Gastrocnemius medialis (tissue), 4 donors: ENCODE results near the gene PPP3CA. TPM values are rescaled to one million over a fixed set of nuclear protein-coding genes. Genes with fewer than 3 reads are reported as not detected.
"Not testable (repeated sequence)": the region's sequence is repeated elsewhere in the genome, so short reads cannot be mapped to it uniquely, and the experiment has no call there.

Experiments
- ATAC-seq, 2 donors: fragments of 150-250 bp; one replicate each; pipeline ENCODE4 v1.9.1; 2016
- DNase-seq, 2 donors: peaks; one replicate each; pipeline ENCODE4 v3.0.0-alpha.2; 2019
- H3K27ac ChIP-seq, 4 donors: fragments of 200-600 bp; sonication (generic); 1 replicate in 1 of 4; 2 replicates in 3 of 4; pipeline ENCODE4 v1.5.1; 2016 to 2018; ENCODE audit warnings: mild to moderate bottlenecking in 2 of 4, moderate library complexity in 1 of 4
- H3K27me3 ChIP-seq, 3 donors: fragments of 200-600 bp; sonication (generic) in 2 of 3; 1 replicate in 1 of 3; 2 replicates in 2 of 3; pipeline versions ENCODE4 v1.5.1 to v1.6.0; 2016 to 2019; ENCODE audit warnings: mild to moderate bottlenecking in 1 of 3, moderate library complexity in 1 of 3
- H3K36me3 ChIP-seq, 2 donors: fragments of 200-600 bp; sonication (generic) in 1 of 2; one replicate each; pipeline ENCODE4 v1.5.1; 2017 to 2018
- H3K4me1 ChIP-seq, 2 donors: fragments of 200-600 bp; sonication (generic) in 1 of 2; one replicate each; pipeline ENCODE4 v1.5.1; 2016 to 2017; ENCODE audit warnings: mild to moderate bottlenecking in 2 of 2
- H3K4me3 ChIP-seq, 4 donors: fragments of 200-600 bp; sonication (generic) in 3 of 4; 1 replicate in 1 of 4; 2 replicates in 3 of 4; pipeline ENCODE4 v1.5.1; 2016 to 2019; ENCODE audit warnings: mild to moderate bottlenecking in 2 of 4
- H3K9me3 ChIP-seq, 3 donors: fragments of 200-600 bp; sonication (generic) in 2 of 3; 1 replicate in 1 of 3; 2 replicates in 2 of 3; pipeline ENCODE4 v1.5.1; 2016 to 2019
- POLR2A ChIP-seq, 2 donors: fragments of 450-650 bp; IDR thresholded peaks; one replicate each; pipeline ENCODE4 v1.6.1; 2017; ENCODE audit warnings: antibody characterized with exemption in 2 of 2, mild to moderate bottlenecking in 2 of 2, moderate library complexity in 2 of 2
- in situ Hi-C, 4 donors: fragments of 200-750 bp; cut with MboI; loops; one replicate each; pipeline versions ENCODE4 v1.15.0 to v1.8.0; 2017; ENCODE audit warnings: low sequenced_read_pairs in 4 of 4
- intact Hi-C: fragments of 100-400 bp; cut with DNase I; formaldehyde crosslinking; loops from one replicate; pipeline ENCODE4 v1.15.1; 2023; ENCODE audit warnings: low total_unique reads
- total RNA-seq, 4 donors: library from RNA; depleted of rRNA; stranded (reverse); fragments of >200 nt; gene quantifications; one replicate each; pipeline versions ENCODE4 v1.1.0 to v1.2.3, GENCODE V29; 2016
- TF ChIP-seq, protein P1 (sequence below), 5 experiments: fragments of 450-650 bp in 3 of 5; fragments of 200-600 bp in 2 of 5; sonication (generic) in 2 of 5; IDR thresholded peaks in 4 of 5; conservative IDR thresholded peaks in 1 of 5; 1 replicate in 4 of 5; 2 replicates in 1 of 5; pipeline ENCODE4 v1.5.1; 2016 to 2019; ENCODE audit warnings: antibody characterized with exemption in 5 of 5, mild to moderate bottlenecking in 3 of 5, moderate library complexity in 3 of 5

The PPP3CA gene
- total RNA-seq, 4 donors from 2014 or later, result 25.1 to 30.3 (median 26.7) TPM

GRCh38 chr4:101098666-101099400 lies 248.5 kb downstream of the PPP3CA start:
- Histone ChIP-seq H3K4me1 (peaks cover 19% of the 10 kb centered on the region in 2 donors), H3K27ac (no peak overlapping the region), H3K9me3 (no peaks in the 10 kb centered on the region), H3K4me3 (no peak overlapping the region), H3K27me3 (no peaks in the 10 kb centered on the region), H3K36me3 (peaks cover 0 to 11% of the 10 kb centered on the region in 2 donors)
- intact Hi-C loops, result no loop called here
- in situ Hi-C loops, result no loop called here
- ATAC-seq (no peak), DNase-seq (no peak)
- TF ChIP-seq, protein P1, sequence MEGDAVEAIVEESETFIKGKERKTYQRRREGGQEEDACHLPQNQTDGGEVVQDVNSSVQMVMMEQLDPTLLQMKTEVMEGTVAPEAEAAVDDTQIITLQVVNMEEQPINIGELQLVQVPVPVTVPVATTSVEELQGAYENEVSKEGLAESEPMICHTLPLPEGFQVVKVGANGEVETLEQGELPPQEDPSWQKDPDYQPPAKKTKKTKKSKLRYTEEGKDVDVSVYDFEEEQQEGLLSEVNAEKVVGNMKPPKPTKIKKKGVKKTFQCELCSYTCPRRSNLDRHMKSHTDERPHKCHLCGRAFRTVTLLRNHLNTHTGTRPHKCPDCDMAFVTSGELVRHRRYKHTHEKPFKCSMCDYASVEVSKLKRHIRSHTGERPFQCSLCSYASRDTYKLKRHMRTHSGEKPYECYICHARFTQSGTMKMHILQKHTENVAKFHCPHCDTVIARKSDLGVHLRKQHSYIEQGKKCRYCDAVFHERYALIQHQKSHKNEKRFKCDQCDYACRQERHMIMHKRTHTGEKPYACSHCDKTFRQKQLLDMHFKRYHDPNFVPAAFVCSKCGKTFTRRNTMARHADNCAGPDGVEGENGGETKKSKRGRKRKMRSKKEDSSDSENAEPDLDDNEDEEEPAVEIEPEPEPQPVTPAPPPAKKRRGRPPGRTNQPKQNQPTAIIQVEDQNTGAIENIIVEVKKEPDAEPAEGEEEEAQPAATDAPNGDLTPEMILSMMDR (IDR thresholded peaks at IDR 0.05 in 4 of 5, conservative IDR thresholded peaks at IDR 0.05 in 1 of 5), result no peak
- TF ChIP-seq POLR2A (IDR thresholded peaks at IDR 0.05), result no peak

DNA sequence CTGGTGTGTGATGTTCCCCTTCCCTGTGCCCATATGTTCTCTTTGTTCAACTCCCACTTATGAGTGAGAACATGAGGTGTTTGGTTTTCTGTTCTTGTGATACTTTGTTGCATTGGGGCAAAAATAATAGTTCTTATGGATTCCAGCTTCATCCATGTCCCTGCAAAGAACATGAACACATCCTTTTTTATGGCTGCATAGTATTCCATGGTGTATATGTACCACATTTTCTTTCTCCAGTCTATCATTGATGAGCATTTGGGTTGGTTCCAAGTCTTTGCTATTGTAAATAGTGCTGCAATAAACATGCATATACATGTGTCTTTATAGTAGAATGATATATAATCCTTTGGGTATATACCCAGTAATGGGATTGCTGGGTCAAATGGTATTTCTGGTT lies 254.7 kb downstream of the PPP3CA start:
- in situ Hi-C loops, H3K4me1 ChIP-seq, DNase-seq, H3K27ac ChIP-seq, H3K36me3 ChIP-seq, H3K9me3 ChIP-seq, H3K27me3 ChIP-seq, ATAC-seq, H3K4me3 ChIP-seq, intact Hi-C loops: not testable (repeated sequence)

- ATAC-seq (no peak), DNase-seq (no peak)
- no peak for TF ChIP-seq POLR2A (IDR thresholded peaks at IDR 0.05)
- TF ChIP-seq, protein P1 (IDR thresholded peaks at IDR 0.05 in 4 of 5, conservative IDR thresholded peaks at IDR 0.05 in 1 of 5), result no peak
- intact Hi-C loops (no loop called here), in situ Hi-C loops (no loop called here)
- H3K36me3 ChIP-seq, result no peaks in the 10 kb centered on the region
- H3K27me3 ChIP-seq, result no peaks in the 10 kb centered on the region
- no peak overlapping the region for H3K27ac ChIP-seq
- no peaks in the 10 kb centered on the region for H3K9me3 ChIP-seq
- peaks cover 4% of the 10 kb centered on the region in 2 donors for H3K4me1 ChIP-seq
- H3K4me3 ChIP-seq, result no peak overlapping the region
Observed at GRCh38 chr4:101089168-101089567, 258.2 kb downstream of the PPP3CA start.

DNA sequence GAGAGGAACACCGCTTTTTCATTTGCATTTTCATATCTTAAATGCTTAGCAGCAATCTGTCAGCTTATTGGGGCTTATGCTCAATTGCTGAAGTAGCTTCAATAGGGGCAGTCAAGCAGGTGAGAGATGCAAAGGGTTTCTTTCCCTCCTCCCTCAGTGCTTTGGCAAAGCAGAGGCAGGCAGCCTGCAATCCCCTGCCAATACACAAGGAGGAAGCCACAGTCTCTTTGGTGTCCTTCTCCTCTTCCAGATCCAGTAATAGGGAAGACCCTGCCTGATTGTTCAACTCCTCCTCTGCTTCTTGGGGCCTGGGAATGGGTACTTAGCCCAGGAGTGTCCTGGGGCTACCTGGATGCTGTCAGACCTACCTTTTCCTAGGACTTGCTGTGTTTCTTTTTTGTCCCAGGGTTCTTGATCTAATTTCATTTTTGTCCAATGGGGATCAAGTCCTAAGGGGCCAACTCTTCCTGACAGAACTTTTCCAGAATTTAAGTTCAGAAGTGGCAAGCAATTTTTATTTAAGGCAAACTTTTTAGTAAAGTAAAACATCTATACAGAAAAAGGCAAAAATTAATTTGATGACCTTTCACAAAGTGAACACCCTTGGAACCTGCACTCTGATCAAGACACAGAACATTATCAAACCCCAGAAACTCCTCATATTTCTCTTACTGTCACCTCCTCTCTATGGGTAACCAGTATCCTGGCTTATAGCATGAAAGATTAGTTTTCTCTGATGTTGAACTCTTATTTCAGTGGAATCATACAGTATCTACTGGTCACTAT lies 260.3 kb downstream of the PPP3CA start:
- TF ChIP-seq, protein P1 (IDR thresholded peaks at IDR 0.05 in 4 of 5, conservative IDR thresholded peaks at IDR 0.05 in 1 of 5), result no peak
- no peak for TF ChIP-seq POLR2A (IDR thresholded peaks at IDR 0.05)
- H3K4me3 ChIP-seq, result no peak overlapping the region
- H3K27me3 ChIP-seq, result no peaks in the 10 kb centered on the region
- DNase-seq, result no peak
- no peaks in the 10 kb centered on the region for H3K9me3 ChIP-seq
- no peak for ATAC-seq
- intact Hi-C loops (no loop called here), in situ Hi-C loops (no loop called here)
- no peak overlapping the region for H3K27ac ChIP-seq
- no peaks in the 10 kb centered on the region for H3K36me3 ChIP-seq
- H3K4me1 ChIP-seq, result peaks cover 4% of the 10 kb centered on the region in 2 donors

DNA sequence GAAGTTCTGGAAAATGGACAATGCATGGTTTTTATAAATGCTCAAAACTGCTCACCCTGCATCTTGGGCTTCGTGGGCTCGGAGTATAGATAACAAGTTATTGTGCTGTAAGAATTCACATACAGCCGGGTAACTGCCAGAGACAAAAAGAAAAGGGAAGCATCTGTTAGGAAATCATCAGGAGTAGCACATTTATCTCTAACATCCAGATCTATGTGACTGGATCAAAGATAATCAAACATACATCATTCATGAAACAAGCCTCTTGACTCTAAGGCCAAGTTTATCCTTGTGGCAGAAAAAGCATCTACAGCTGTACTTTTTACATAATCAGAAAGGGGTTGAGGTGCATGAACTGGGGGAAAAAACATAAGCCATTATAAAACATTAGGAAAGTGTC lies 264.2 kb downstream of the PPP3CA start:
- no peak for DNase-seq
- TF ChIP-seq, protein P1 (IDR thresholded peaks at IDR 0.05 in 4 of 5, conservative IDR thresholded peaks at IDR 0.05 in 1 of 5), result no peak
- no peak for TF ChIP-seq POLR2A (IDR thresholded peaks at IDR 0.05)
- Histone ChIP-seq H3K27ac (no peak overlapping the region), H3K4me1 (no peaks in the 10 kb centered on the region), H3K27me3 (no peaks in the 10 kb centered on the region), H3K9me3 (no peaks in the 10 kb centered on the region), H3K36me3 (no peaks in the 10 kb centered on the region), H3K4me3 (no peak overlapping the region)
- in situ Hi-C loops, result no loop called here
- intact Hi-C loops, result no loop called here
- no peak for ATAC-seq
